COLO829 (cell line): ENCODE measurements around the gene SURF1.
"Not testable (repeated sequence)": the region's sequence is repeated elsewhere in the genome, so short reads cannot be mapped to it uniquely, and the experiment has no call there.

Experiments used
- DNase-seq: peaks from one replicate; pipeline ENCODE4 v3.0.0; 2012; ENCODE audit warnings: low spot score

Gene SURF1

DNA sequence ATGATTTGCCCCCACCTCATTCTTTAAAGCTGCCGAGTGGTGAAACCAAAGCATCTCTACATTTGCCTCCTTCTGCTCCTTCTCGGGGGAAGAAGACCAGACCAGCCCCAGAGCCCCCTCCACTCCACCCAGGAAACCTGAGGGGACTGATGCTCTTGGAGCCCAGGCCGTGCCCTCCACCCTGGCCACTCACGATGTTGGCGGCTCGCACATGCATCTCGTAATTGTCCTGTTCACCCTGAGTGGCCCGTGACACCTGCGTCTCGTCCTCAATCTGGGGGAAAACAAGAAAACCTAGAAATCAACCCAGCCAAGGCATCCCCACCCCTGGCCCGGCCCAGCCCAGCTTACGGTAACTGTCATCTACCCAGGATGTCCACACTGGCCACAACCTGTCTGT lies 11.3 kb downstream of the SURF1 start:
- no peak for DNase-seq

DNA sequence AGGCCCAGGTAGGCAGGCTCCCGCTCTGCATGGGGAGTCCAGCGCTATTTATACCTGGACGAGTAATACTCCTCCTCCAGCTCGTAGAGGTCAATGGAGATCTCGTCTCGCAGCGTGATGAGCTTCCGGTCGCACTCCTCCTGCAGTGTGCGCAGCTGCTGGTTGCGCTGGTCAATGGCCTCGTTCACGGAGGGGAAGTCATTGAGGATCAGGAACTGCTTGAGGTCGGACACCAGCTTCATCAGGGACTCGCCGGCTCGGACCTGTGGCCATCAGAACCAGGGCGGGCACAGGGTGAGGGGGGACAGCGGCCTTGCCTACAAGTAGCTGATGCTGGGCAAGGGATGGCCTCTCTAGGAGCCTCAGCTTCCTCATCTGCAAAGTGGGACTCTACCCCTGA lies 12.2 kb downstream of the SURF1 start:
- no peak for DNase-seq

DNA sequence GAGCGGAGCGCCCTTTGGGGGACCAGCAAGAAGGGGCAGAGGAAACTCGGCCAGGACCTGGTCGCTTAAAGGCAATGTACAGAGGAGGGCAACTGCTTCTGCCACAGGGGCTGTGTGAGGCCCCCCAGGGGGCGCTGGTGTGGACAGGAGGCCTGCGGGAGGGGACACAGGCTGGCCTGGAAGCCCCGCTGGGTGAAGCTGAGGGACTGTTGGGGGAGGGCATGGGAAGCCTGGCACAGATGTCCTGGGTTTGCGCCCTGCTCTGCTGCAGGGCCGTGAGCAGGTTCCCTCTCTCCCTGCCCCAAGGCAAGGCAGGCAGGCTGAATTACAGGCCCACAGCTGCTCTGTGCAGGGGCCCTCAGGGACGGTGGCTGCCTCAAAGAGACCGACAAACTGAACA lies 13.7 kb downstream of the SURF1 start:
- no peak for DNase-seq

DNA sequence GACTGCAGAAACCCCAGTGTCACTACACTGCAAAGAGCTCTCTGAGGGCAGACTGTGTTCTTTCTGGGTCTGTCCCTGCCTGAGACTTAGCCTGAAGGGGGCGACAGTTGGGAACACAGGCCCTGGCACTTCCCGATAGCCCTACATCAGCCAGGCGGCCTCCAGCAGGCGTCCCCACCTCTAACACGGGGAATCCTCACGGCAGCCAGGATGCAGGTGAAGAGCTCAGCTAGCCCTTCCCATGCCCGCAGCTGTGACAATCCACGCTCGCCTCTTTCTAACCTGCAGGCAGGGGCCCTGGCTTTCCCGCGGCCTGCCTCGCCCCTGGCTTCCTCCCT lies 14.2 kb downstream of the SURF1 start:
- no peak for DNase-seq

DNA sequence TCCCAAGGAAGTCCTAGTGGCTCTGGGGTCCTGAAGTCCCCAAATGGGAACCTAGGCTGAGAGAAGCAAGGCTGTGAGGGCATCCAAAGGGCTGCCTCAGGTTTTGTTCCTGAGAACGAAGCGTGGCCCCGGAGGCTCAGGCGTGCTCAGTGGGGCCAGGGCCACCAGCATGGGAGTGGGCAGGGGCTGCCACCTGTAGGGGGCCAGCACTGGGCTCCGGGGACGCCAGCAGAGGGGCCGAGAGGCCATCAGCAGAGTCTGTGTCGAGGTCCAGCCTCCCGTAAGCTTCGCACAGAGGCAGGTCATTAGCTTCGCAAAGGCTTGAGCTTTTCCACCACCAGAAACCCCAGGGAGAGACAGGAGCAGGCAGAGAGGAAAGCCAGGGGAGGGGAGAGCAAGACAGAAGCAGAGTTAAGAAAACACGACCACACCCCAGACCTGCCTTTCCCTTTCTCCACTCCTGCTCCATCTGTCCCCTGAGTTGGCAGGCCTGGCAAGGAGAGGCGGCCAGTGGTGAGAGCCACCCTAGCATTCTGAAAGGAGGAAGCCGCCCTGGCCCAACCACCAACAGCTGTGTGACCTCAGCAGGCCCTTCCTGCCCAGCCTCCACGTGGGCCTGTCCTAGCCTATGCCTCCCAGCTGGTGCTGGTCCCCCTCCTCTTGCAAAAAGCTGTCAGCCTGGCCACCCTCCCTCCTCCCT lies 14.8 kb downstream of the SURF1 start:
- no peak for DNase-seq

DNA sequence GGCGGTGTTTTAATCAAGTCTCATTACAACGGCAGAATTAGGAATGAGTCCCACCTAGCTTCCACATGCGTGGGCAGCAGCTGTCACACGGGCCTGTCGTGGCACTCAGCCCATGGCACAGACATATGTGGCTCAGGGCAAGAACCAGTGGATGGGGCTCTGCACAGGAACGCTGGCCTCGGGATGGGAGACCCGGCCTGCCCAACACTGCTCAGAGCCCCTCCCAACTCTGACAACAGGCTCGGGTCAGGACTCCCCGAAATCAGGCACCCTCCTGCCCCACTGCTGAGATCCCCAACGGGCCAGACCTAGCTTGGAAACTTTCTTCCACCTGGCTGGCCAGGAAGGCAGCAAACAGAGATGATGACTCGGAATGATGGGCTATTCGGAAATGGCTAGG lies 15.4 kb downstream of the SURF1 start:
- DNase-seq = no peak

DNA sequence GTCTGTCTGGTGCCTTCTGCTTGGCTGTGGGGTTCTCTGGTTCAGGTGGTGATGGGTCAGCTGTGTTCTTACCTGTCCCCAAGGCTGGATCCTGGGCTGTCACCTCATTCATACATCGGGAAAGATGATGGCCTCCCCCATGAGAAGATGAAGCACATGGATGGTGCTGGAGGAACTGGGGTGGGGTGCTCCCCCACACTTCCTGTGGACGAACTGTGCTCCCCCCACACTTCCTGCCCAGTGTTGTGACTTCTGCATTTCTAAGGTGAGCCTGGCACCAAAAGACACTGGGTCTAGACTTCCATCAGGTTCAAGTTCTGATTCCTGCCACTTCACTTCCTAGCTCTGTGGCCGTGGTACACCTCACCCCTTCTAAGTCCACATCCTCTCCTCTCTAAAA lies 16.0 kb downstream of the SURF1 start:
- no peak for DNase-seq

DNA sequence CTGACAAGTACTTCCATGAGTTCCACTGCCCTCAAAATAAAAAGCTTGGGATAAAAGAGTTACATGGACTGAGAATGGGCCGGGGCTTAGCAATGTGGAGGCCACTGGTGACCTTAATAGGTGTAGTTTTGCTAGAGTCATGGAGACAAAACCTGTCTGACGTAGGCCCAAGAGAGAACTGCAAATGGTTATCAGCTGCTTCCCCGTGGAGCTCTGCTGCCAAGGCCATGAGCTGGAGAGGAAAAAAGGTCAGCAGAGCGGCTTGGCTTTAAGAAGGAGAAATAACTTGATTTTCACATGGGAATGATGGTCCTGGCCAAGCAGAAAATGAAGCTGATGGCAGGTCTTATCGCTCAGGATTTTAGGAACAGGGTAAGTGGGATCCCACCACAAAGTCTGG lies 16.6 kb downstream of the SURF1 start:
- DNase-seq = no peak

DNA sequence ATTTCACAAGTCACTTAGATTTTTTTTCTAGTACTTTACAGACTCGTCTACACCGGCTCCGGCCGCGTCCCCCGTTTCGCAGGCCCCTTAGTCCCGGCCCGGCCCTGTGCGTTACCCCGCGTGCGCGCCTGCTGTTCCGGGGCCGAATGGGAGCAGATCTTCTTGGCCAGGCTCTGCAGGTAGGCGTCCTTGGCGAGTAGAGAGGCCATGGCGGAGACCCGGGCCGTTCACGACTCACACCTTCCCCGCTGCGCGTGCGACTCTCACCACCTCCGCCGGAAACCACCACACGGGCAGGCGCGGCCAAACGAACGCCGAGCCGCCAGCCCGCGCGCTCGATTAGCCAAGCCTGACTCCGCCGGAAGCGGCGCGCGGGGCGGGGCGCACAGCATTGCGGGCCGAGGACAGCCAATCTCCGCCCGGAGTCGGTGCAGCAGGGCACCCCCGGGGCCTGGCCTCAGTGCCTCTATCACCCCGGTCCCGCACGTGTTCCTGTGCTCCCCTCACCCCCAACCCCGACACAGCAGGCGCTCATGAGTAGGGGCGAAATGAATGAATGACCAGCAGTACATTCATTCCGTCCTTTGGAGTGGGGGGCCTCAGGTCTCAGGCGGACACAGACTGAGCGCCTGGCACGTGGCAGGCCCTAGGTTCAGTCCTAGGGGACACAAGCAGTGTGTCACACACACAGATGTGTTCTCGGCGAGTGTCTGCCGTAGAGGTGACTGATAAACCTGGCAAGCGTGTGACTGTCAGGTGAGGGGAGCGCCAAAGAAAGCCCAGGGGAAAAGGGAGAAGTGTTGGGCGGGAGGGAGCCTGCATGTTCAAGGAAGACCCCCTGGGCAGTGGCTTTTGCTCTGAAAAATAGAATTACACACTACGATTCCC lies 20.1 kb downstream of the SURF1 start, which contains the start of gene SURF6:
TSS of gene SURF6 (minus strand) at position 265 of the 888 bp plus-strand sequence. CDS start at position 209, 56 bp downstream.
- DNase-seq = peak; percentile 74

DNA sequence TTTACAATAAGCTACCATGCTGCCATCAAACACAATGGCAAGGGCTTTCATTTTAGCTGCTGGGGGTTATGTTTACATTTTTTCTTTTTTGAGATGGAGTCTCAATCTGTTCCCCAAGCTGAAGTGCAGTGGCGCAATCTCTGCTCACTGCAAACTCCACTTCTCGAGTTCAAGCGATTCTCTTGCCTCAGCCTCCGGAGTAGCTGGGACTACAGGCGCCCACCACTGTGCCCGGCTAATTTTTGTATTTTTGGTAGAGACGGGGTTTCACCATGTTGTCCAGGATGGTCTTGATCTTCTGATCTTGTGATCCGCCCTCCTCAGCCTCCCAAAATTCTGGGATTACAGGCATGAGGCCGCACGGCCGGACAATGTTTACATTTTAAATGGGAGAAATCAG lies 21.4 kb downstream of the SURF1 start:
- not testable (repeated sequence) for DNase-seq

DNA sequence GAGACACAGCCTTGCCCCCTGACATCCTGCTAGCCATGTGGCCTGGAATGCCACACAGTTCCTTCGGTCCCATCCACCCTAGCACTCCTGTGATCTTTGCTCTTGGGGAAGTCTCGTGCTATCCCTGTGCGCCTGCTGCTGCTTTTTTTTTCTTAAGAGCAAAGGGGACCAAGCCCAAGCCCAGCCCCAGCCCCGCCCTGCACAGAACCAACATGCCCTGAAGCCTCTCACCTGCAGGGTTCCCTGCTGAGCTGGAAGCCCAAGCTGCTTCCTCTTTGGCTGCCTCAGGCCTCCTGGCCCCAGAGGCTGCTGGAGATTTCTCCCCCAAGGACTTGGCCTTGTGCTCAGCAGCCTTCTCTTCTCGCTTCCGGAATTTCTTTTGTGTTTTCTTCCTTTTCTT lies 22.1 kb downstream of the SURF1 start:
- DNase-seq = no peak

DNA sequence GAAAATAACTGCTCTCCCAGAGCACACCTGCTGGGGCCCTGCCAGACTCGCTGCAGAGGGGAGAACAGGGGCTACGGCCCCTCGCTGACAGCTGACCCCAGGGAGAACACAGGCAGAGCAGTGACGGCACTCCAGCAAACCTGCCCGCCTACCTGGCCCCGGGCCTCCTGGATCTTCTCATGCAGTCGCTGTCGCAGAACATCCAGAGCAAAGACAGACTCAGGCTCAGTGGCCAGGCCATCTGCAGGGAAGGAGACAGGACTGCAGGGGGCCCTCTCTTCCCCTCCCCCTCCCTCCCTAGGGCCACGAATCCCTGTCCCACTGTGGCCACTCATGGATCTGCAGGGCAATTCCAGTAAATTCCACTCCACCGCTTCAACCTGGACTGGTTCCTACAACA lies 22.7 kb downstream of the SURF1 start:
- no peak for DNase-seq

DNA sequence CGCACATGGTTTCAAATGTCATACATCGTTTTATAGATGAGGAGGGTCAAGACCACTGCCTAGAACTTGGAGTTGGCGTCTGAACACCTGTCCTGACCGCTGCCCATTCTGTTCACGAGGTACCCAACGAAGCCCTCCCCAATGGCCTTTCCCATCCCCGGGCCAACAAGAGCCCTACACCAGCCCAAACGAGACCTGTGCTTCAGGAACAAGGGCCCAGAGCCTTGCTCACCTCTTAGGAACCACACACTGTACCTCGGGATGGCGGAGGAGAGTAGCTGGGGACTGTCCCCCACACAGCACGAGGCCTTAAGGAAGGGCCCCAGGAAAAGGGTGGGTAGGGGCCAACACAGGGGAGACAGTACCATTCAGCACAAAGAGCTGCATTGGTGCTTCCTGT lies 23.3 kb downstream of the SURF1 start:
- DNase-seq = no peak

DNA sequence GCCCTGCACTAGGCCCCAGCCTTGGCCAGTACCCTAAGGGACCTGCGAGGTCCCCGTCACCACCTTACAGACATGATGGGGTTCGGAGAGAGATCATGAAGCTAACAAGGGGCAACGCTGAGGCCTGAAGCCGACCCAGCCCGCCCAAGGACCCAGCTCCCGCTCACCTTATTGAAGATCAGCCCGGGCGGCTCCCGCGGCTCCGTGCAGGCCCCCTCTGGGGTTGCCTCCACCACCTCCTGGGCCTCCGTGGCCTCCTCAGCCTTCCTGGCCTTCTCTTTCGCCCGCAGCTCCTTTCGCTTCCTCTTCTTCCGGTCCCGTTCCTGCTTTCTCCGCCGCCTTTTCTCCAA lies 23.9 kb downstream of the SURF1 start:
- no peak for DNase-seq

DNA sequence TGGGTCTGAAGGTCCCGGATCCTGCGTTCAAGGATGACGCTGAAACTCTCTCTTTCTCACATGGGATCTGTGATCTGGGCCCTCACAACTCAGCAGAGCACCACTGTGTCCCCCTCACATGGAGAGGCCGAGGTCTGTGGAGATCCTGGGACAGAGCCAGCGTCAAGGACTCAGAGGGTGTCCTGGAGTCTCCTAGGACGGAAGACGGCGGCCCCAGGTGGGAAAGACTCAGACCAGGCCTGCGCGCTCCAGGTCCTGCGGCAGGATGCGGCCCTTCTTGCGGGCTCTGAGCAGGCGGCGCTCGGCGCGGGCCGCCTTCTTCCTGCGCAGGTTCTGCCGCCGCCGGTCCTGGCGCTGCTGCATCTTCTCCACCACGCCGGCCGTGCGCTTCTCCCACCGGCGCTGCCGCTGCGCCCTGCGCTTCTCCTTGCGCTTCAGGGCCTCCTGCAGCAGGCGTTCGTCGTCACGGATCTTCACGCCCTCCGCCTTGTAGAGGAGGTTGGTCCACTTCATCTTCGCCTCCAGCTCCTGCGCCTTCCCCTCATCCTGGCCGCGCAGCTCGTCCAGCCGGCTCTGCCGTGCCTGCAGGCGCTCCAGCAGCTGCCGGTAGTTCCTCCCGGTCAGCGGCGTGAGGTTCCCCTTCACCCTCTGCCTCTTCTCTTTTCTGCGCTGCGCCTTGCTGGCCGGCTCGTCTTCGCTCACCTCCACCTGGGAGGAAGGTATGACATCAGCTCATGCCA lies 24.5 kb downstream of the SURF1 start:
- DNase-seq = no peak

DNA sequence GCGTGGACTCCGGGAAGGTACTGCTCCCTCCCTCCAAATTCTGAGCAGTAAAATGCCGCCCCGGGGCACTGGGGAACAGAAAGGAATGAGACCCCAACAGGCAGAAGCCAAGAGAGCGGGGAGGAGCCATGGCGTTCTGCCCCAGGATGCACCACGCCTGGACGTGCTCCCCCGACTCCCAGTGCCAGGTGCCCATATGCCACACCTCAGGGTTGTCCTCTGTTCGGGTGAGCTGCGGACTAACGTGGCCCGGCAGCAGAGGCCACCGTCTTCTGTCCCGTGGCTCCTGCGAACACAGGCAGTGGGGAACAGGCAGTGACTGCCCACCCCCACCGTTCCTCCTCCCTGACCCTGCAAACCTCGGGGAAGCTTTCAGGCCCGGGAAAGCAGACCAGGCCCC lies 25.1 kb downstream of the SURF1 start:
- no peak for DNase-seq

DNA sequence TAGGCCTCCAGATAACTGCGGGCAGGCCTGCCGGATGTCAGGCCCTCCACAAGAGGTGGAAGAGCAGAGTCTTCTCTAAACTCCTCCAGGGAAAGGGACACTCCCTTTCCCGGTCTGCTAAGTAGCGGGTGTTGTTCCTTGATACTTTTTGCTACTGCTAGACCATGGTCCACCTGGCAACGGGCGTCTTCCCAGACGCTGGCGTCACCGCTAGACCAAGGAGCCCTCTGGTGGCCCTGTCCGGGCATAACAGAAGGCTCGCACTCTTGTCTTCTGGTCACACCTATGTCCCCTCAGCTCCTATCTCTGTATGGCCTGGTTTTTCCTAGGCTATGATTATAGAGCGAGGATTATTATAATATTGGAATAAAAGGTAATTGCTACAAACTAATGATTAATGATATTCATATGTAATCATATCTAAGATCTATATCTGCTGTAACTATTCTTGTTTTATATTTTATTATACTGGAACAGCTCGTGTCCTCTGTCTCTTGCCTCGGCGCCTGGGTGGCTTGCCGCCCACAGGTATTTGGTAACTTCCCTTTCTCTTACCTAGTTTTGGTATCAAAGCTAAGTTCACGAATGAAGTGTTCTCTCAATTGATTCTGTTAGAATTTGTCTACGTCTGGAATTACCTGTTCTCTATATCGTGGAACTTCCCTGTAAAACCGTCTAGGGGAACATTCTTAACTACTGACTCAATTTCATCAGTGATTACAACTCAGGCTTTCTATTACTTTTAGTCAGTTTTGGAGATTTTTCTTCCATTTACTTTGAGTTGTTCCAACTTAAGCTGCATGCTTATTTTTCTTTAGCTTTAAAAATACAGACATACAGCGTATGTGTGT lies 26.8 kb downstream of the SURF1 start:
- DNase-seq = not testable (repeated sequence)

DNA sequence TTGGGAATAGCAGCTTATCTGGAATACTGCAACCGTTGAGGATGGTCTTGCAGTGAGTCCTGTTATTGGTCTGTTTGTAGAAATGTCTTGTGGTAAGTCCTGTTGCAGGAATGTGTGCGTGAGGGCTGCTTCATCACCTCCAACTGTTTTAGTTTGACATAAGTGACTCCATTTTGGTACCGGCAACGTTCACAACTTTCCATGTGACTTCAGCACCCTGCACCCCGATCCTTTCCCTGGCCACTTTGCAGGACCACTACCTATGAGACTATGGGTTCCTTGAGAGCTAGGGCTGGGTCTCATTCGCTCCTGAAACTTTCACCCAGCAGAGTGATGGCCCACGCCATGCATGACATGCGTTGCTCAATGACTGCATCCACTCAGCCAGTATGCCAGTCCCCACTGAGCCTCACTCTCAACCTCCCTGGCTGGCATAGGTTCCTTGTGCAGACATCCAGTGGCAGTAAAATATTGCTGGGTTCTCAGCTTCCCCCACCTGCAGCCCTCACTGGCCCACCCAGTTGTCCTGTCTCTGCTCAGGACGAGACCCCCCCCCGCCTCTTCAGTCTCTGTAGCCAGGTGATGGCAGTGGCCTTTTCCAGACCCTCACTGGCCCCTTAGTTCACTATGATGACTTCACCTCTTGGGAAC lies 28.3 kb downstream of the SURF1 start:
- no peak for DNase-seq

DNA sequence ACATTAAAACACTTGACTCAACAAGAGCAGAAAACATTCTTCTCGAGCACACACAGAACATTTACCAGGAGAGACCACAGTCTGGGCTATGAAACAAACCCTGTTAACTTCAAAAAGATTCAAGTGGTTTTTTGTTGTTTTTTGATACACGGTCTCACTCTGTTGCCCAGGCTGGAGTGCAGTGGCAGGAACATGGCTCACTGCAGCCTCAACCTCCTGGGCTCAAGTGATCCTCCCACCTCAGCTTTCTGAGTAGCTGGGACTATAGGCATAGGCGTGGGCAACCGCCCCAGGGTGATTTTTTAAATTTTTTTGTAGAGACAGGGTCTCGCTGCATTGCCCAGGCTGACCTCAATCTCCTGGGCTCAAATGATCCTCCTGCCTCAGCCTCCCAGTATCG lies 29.3 kb downstream of the SURF1 start:
- DNase-seq = not testable (repeated sequence)

DNA sequence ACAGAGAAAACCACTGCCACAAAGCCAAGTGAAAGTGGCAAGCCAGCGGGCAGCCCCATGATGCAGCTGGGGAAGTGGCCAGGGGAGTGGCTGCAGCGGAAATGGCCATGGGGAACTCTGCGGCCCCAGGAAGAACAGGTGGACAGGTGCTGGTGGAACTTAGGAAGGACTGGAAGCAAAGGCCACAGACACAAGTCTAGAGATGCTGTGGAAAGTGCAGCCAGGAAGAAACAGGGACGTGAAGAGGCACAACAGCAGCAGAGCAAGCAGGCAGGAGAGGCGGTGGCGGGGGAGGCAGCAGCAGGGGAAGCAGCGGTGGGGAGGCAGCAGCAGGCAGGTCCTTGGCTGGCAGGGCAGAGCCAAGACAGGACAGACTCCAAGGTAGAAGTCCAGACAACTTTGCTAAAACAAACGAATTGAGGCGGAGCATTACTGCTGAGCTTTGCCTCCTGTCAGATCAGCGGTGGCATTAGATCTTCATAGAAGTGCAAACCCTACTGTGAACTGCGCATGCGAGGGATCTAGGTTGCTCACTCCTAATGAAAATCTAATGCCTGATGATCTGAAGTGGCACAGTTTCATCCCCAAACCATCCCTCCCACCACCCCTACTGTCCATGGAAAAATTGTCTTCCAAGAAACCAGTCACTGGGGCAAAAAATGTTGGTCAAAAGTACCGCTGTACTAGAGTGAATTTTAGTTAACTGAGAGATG lies 32.1 kb downstream of the SURF1 start:
- no peak for DNase-seq

DNA sequence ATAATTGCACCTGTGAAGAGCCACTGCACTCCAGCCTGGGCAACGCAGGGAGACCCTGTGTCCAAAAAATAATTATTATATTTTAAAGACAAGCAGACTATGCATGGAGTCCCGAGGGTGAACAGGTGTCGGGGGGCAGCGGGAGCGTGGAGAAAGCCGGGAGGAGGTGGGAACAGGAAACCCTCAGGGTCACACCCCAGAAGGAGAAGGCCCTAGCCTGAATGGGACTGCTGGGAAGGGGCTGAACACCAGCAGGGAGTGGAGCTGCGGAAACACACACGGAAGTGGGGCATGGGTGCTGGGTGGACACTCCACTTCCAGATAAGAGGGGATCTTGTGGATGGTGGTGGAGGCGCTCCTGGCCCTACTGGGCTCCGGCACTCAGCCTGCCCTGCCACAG lies 33.1 kb downstream of the SURF1 start:
- DNase-seq = no peak
